ENCODE data around the gene AFP.

AFP gene

GRCh38 chr4:73452953-73453700 is 17.1 kb downstream of the AFP start:
- FAIRE-seq (no peak), DNase-seq (ENCODE audit: insufficient read length, low spot score) (no peak)
- TF ChIP-seq POU2F2 (IDR thresholded peaks at IDR 0.05; ENCODE audit: low read depth, low read length) (no peak), SPI1 (IDR thresholded peaks at IDR 0.05; ENCODE audit: low read depth, low read length) (no peak), POLR2A (IDR thresholded peaks at IDR 0.05; ENCODE audit: low read depth, low read length) (no peak), TAF1 (IDR thresholded peaks at IDR 0.05; ENCODE audit: low read depth, low read length) (no peak), POLR2AphosphoS5 (IDR thresholded peaks at IDR 0.05; ENCODE audit: low read depth, low read length) (no peak), PAX5 (IDR thresholded peaks at IDR 0.05; ENCODE audit: insufficient read depth, low read length, severe bottlenecking) (no peak)

GRCh38 chr4:73453701-73454005 is 17.6 kb downstream of the AFP start:
- no peak for FAIRE-seq
- DNase-seq (ENCODE audit: insufficient read length, low spot score), result no peak
- no peak for TF ChIP-seq TAF1 (IDR thresholded peaks at IDR 0.05; ENCODE audit: low read depth, low read length)
- TF ChIP-seq POU2F2 (IDR thresholded peaks at IDR 0.05; ENCODE audit: low read depth, low read length), result no peak
- TF ChIP-seq POLR2AphosphoS5 (IDR thresholded peaks at IDR 0.05; ENCODE audit: low read depth, low read length), result no peak
- TF ChIP-seq PAX5 (IDR thresholded peaks at IDR 0.05; ENCODE audit: insufficient read depth, low read length, severe bottlenecking), result no peak

GRCh38 chr4:73454920-73455319 is 18.9 kb downstream of the AFP start:
- TF ChIP-seq TAF1 (IDR thresholded peaks at IDR 0.05; ENCODE audit: low read depth, low read length) (no peak), POLR2AphosphoS5 (IDR thresholded peaks at IDR 0.05; ENCODE audit: low read depth, low read length) (no peak), PAX5 (IDR thresholded peaks at IDR 0.05; ENCODE audit: insufficient read depth, low read length, severe bottlenecking) (no peak), POLR2A (IDR thresholded peaks at IDR 0.05; ENCODE audit: low read depth, low read length) (no peak), POU2F2 (IDR thresholded peaks at IDR 0.05; ENCODE audit: low read depth, low read length) (no peak)
- FAIRE-seq, result no peak
- no peak for DNase-seq (ENCODE audit: insufficient read length, low spot score)

- no peak for TF ChIP-seq SPI1 (IDR thresholded peaks at IDR 0.05; ENCODE audit: low read depth, low read length)
- TF ChIP-seq POLR2A (IDR thresholded peaks at IDR 0.05; ENCODE audit: low read depth, low read length), result no peak
- TF ChIP-seq PAX5 (IDR thresholded peaks at IDR 0.05; ENCODE audit: insufficient read depth, low read length, severe bottlenecking), result no peak
- no peak for TF ChIP-seq TAF1 (IDR thresholded peaks at IDR 0.05; ENCODE audit: low read depth, low read length)
- no peak for TF ChIP-seq POU2F2 (IDR thresholded peaks at IDR 0.05; ENCODE audit: low read depth, low read length)
- no peak for TF ChIP-seq POLR2AphosphoS5 (IDR thresholded peaks at IDR 0.05; ENCODE audit: low read depth, low read length)
- FAIRE-seq (no peak), DNase-seq (ENCODE audit: insufficient read length, low spot score) (no peak)
These were observed 20.4 kb downstream of the AFP start for GRCh38 chr4:73456177-73457022.

GRCh38 chr4:73458184-73459047 is 22.4 kb downstream of the AFP start:
- FAIRE-seq (no peak), DNase-seq (ENCODE audit: insufficient read length, low spot score) (no peak)
- TF ChIP-seq POLR2AphosphoS5 (IDR thresholded peaks at IDR 0.05; ENCODE audit: low read depth, low read length) (no peak), TAF1 (IDR thresholded peaks at IDR 0.05; ENCODE audit: low read depth, low read length) (no peak), POU2F2 (IDR thresholded peaks at IDR 0.05; ENCODE audit: low read depth, low read length) (no peak), POLR2A (IDR thresholded peaks at IDR 0.05; ENCODE audit: low read depth, low read length) (no peak), SPI1 (IDR thresholded peaks at IDR 0.05; ENCODE audit: low read depth, low read length) (no peak), PAX5 (IDR thresholded peaks at IDR 0.05; ENCODE audit: insufficient read depth, low read length, severe bottlenecking) (no peak)

GRCh38 chr4:73459048-73459421 is 23.0 kb downstream of the AFP start:
- DNase-seq (ENCODE audit: insufficient read length, low spot score) (no peak), FAIRE-seq (no peak)
- TF ChIP-seq TAF1 (IDR thresholded peaks at IDR 0.05; ENCODE audit: low read depth, low read length), result no peak
- TF ChIP-seq POLR2AphosphoS5 (IDR thresholded peaks at IDR 0.05; ENCODE audit: low read depth, low read length), result no peak
- TF ChIP-seq SPI1 (IDR thresholded peaks at IDR 0.05; ENCODE audit: low read depth, low read length), result no peak
- TF ChIP-seq POLR2A (IDR thresholded peaks at IDR 0.05; ENCODE audit: low read depth, low read length), result no peak

- TF ChIP-seq SPI1 (IDR thresholded peaks at IDR 0.05; ENCODE audit: low read depth, low read length), result no peak
- DNase-seq (ENCODE audit: insufficient read length, low spot score) (no peak), FAIRE-seq (no peak)
These were observed 25.0 kb downstream of the AFP start for GRCh38 chr4:73460913-73461522.

GRCh38 chr4:73468170-73468569 is 32.1 kb downstream of the AFP start:
- DNase-seq (ENCODE audit: insufficient read length, low spot score), result no peak
- FAIRE-seq, result no peak
- TF ChIP-seq POLR2A (IDR thresholded peaks at IDR 0.05; ENCODE audit: low read depth, low read length) (no peak), POLR2AphosphoS5 (IDR thresholded peaks at IDR 0.05; ENCODE audit: low read depth, low read length) (no peak), POU2F2 (IDR thresholded peaks at IDR 0.05; ENCODE audit: low read depth, low read length) (no peak), SPI1 (IDR thresholded peaks at IDR 0.05; ENCODE audit: low read depth, low read length) (no peak), TAF1 (IDR thresholded peaks at IDR 0.05; ENCODE audit: low read depth, low read length) (no peak), PAX5 (IDR thresholded peaks at IDR 0.05; ENCODE audit: insufficient read depth, low read length, severe bottlenecking) (no peak)

- no peak for DNase-seq (ENCODE audit: insufficient read length, low spot score)
- TF ChIP-seq PAX5 (IDR thresholded peaks at IDR 0.05; ENCODE audit: insufficient read depth, low read length, severe bottlenecking), result no peak
- no peak for TF ChIP-seq TAF1 (IDR thresholded peaks at IDR 0.05; ENCODE audit: low read depth, low read length)
- no peak for TF ChIP-seq SPI1 (IDR thresholded peaks at IDR 0.05; ENCODE audit: low read depth, low read length)
- no peak for TF ChIP-seq POLR2AphosphoS5 (IDR thresholded peaks at IDR 0.05; ENCODE audit: low read depth, low read length)
- no peak for TF ChIP-seq POU2F2 (IDR thresholded peaks at IDR 0.05; ENCODE audit: low read depth, low read length)
- TF ChIP-seq POLR2A (IDR thresholded peaks at IDR 0.05; ENCODE audit: low read depth, low read length), result no peak
- no peak for FAIRE-seq
These were observed 34.7 kb downstream of the AFP start for GRCh38 chr4:73470728-73471127.

Measured in GM12891 (cell line).